KBM-7 (cell line): Measurements from ENCODE around the gene GLS.
"Not testable (repeated sequence)": the region's sequence is repeated elsewhere in the genome, so short reads cannot be mapped to it uniquely, and the experiment has no call there.

Source experiments
- DNase-seq: peaks from one replicate; pipeline ENCODE4 v3.0.0-alpha.2; 2015
- in situ Hi-C: fragments of 300-500 bp; cut with MboI; formaldehyde crosslinking; loops from 2 replicates; pipeline ENCODE4 v1.14.3; 2020; ENCODE audit warnings: low sequenced_read_pairs, low pct_unique_long_range_greater_than_20kb, mixed read lengths

Gene GLS

GRCh38 chr2:190880378-190881083 lies at the start of gene GLS:
Gene GLS, plus strand, starts transcription at chr2:190880821. Its CDS starts 264 bp downstream, at chr2:190881085.
- DNase-seq = peak; percentile 96
- in situ Hi-C loops = no loop called here

- no peak for DNase-seq
- in situ Hi-C loops = no loop called here
Observed at GRCh38 chr2:190831941-190832340, 48.7 kb upstream of the GLS start.

- in situ Hi-C loops = no loop called here
- DNase-seq = no peak
Observed at GRCh38 chr2:190834890-190835208, 45.8 kb upstream of the GLS start.

GRCh38 chr2:190835303-190835930 lies 45.2 kb upstream of the GLS start:
- DNase-seq = no peak
- in situ Hi-C loops = no loop called here

- no peak for DNase-seq
- in situ Hi-C loops = no loop called here
Observed at GRCh38 chr2:190836767-190837166, 43.9 kb upstream of the GLS start.

- in situ Hi-C loops = no loop called here
- no peak for DNase-seq
Observed at GRCh38 chr2:190837420-190837819, 43.2 kb upstream of the GLS start.

GRCh38 chr2:190837952-190838361 lies 42.7 kb upstream of the GLS start:
- in situ Hi-C loops = no loop called here
- DNase-seq = no peak

- in situ Hi-C loops = no loop called here
- DNase-seq = no peak
Observed at GRCh38 chr2:190838492-190838910, 42.1 kb upstream of the GLS start.

GRCh38 chr2:190840569-190841172 lies 40.0 kb upstream of the GLS start:
- in situ Hi-C loops = no loop called here
- DNase-seq = no peak

GRCh38 chr2:190841707-190842505 lies 38.7 kb upstream of the GLS start:
- no peak for DNase-seq
- in situ Hi-C loops = no loop called here

GRCh38 chr2:190842606-190843104 lies 38.0 kb upstream of the GLS start:
- DNase-seq = no peak
- in situ Hi-C loops = no loop called here

- in situ Hi-C loops = no loop called here
- DNase-seq = no peak
Observed at GRCh38 chr2:190843890-190844699, 36.5 kb upstream of the GLS start.

- in situ Hi-C loops = no loop called here
- no peak for DNase-seq
Observed at GRCh38 chr2:190844700-190845401, 35.8 kb upstream of the GLS start.

GRCh38 chr2:190846746-190847145 lies 33.9 kb upstream of the GLS start:
- in situ Hi-C loops = no loop called here
- DNase-seq = no peak

GRCh38 chr2:190847504-190848081 lies 33.0 kb upstream of the GLS start:
- in situ Hi-C loops = no loop called here
- no peak for DNase-seq

- DNase-seq = no peak
- in situ Hi-C loops = no loop called here
Observed at GRCh38 chr2:190849774-190850173, 30.8 kb upstream of the GLS start.

- in situ Hi-C loops, DNase-seq: not testable (repeated sequence)
Observed at GRCh38 chr2:190853022-190853421, 27.6 kb upstream of the GLS start.
